Cardiac muscle cell (in vitro differentiated cells and primary cell): ENCODE measurements around the gene LITAF. TPM values are rescaled to one million over a fixed set of nuclear protein-coding genes. Genes with fewer than 3 reads are reported as not detected.

ENCODE experiments used
- DNase-seq, 2 donors: peaks; one replicate each; pipeline versions ENCODE4 v3.0.0 to v3.0.0-alpha.2; 2010 to 2017; ENCODE audit warnings: low read depth in 1 of 2, low spot score in 1 of 2
- H3K27ac ChIP-seq: fragments of 200-600 bp; sonication (generic); 2 replicates; pipeline ENCODE4 v1.5.1; 2016
- H3K27me3 ChIP-seq: fragments of 200-600 bp; sonication (generic); 2 replicates; pipeline ENCODE4 v1.6.0; 2016; ENCODE audit warnings: control low read depth
- H3K36me3 ChIP-seq: fragments of 200-600 bp; sonication (generic); 2 replicates; pipeline ENCODE4 v1.5.1; 2016; ENCODE audit warnings: control low read depth
- H3K4me1 ChIP-seq: fragments of 200-600 bp; sonication (generic); 2 replicates; pipeline ENCODE4 v1.8.1; 2017; ENCODE audit warnings: low read depth, mild to moderate bottlenecking, mixed run types
- H3K4me3 ChIP-seq: fragments of 200-600 bp; sonication (generic); 2 replicates; pipeline ENCODE4 v1.5.1; 2016; ENCODE audit warnings: mild to moderate bottlenecking
- H3K9me3 ChIP-seq: fragments of 200-600 bp; sonication (generic); 2 replicates; pipeline ENCODE4 v1.5.1; 2017; ENCODE audit warnings: low read depth, mild to moderate bottlenecking, control low read depth
- polyA plus RNA-seq: library from polyadenylated mRNA; unstranded; fragments of >200 nt; fragmentation: Nextera tagmentation; extraction: Ambion mirVana; gene quantifications from 2 replicates; pipeline ENCODE4 v1.2.1, GENCODE V29; 2016
- total RNA-seq: library from RNA; depleted of rRNA; stranded (reverse); fragments of >200 nt; gene quantifications from 2 replicates; pipeline ENCODE4 v1.2.3, GENCODE V29; 2016
- TF ChIP-seq, protein P1 (sequence below): IDR thresholded peaks from 2 replicates; pipeline ENCODE4 v1.5.1; 2012; ENCODE audit warnings: low read depth, mild to moderate bottlenecking, low read length

The LITAF gene
- 21.4 and 42.1 TPM in 2 replicates for total RNA-seq
- polyA plus RNA-seq, result 43.3 and 53.9 TPM in 2 replicates

GRCh38 chr16:11586856-11587642 lies at the start of gene LITAF:
LITAF (minus strand) TSS chr16:11586919; CDS start chr16:11556730, 30,189 bp downstream.
- peak; percentile 64 to 69 for DNase-seq
- H3K9me3 ChIP-seq, result no peaks in the 10 kb centered on the region
- H3K4me1 ChIP-seq, result peaks cover 16% of the 10 kb centered on the region
- TF ChIP-seq, protein P1, sequence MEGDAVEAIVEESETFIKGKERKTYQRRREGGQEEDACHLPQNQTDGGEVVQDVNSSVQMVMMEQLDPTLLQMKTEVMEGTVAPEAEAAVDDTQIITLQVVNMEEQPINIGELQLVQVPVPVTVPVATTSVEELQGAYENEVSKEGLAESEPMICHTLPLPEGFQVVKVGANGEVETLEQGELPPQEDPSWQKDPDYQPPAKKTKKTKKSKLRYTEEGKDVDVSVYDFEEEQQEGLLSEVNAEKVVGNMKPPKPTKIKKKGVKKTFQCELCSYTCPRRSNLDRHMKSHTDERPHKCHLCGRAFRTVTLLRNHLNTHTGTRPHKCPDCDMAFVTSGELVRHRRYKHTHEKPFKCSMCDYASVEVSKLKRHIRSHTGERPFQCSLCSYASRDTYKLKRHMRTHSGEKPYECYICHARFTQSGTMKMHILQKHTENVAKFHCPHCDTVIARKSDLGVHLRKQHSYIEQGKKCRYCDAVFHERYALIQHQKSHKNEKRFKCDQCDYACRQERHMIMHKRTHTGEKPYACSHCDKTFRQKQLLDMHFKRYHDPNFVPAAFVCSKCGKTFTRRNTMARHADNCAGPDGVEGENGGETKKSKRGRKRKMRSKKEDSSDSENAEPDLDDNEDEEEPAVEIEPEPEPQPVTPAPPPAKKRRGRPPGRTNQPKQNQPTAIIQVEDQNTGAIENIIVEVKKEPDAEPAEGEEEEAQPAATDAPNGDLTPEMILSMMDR, result peak; percentile 4
- H3K27ac ChIP-seq, result no peak within 1 kb of the TSS
- H3K27me3 ChIP-seq, result no peaks in the 10 kb centered on the region
- peak within 1 kb of the TSS; percentile 67 for H3K4me3 ChIP-seq
- no peaks in the 10 kb centered on the region for H3K36me3 ChIP-seq

- no peaks in the 10 kb centered on the region for H3K9me3 ChIP-seq
- H3K27ac ChIP-seq, result no peak overlapping the region
- H3K36me3 ChIP-seq, result no peaks in the 10 kb centered on the region
- peak in 1 of 2 donors; percentile 44 for DNase-seq
- H3K4me1 ChIP-seq, result peaks cover 10% of the 10 kb centered on the region
- no peak overlapping the region for H3K4me3 ChIP-seq
- TF ChIP-seq, protein P1, result no peak
- no peaks in the 10 kb centered on the region for H3K27me3 ChIP-seq
These were observed 49.5 kb upstream of the LITAF start for GRCh38 chr16:11636172-11636721.

- no peak overlapping the region for H3K27ac ChIP-seq
- TF ChIP-seq, protein P1, result no peak
- no peaks in the 10 kb centered on the region for H3K27me3 ChIP-seq
- no peak for DNase-seq
- H3K4me1 ChIP-seq, result peaks cover 10% of the 10 kb centered on the region
- H3K36me3 ChIP-seq, result no peaks in the 10 kb centered on the region
- H3K9me3 ChIP-seq, result no peaks in the 10 kb centered on the region
- H3K4me3 ChIP-seq, result no peak overlapping the region
These were observed 49.0 kb upstream of the LITAF start for GRCh38 chr16:11635679-11636171.

DNA sequence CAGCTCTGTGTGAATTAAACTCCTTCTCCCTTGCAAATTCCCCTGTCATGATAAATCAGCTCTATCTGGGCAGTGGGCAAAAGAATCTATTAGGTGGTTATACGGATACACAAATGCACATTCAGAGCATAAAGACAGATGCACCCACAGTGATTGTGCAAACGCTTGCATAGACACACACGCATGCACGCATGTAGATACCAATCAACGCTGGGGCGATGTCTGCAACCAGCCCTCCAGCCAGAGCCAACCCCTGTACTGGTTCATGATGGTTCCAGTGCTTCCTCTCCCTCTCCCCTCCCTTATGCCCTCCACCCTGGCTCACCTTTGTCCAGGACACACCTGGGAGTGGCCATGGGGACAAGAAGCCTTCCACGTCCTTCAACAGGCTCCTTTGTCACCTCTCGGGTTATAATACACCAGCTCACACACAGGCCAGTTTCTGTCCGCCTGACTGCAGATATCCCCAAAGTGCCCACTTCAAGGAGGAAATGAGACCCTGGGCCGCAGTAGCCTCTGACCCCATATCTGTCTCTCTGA lies 48.5 kb upstream of the LITAF start:
- TF ChIP-seq, protein P1, result no peak
- DNase-seq, result no peak
- no peaks in the 10 kb centered on the region for H3K27me3 ChIP-seq
- H3K36me3 ChIP-seq, result no peaks in the 10 kb centered on the region
- peaks cover 6% of the 10 kb centered on the region for H3K4me1 ChIP-seq
- H3K27ac ChIP-seq, result no peak overlapping the region
- no peaks in the 10 kb centered on the region for H3K9me3 ChIP-seq
- no peak overlapping the region for H3K4me3 ChIP-seq

DNA sequence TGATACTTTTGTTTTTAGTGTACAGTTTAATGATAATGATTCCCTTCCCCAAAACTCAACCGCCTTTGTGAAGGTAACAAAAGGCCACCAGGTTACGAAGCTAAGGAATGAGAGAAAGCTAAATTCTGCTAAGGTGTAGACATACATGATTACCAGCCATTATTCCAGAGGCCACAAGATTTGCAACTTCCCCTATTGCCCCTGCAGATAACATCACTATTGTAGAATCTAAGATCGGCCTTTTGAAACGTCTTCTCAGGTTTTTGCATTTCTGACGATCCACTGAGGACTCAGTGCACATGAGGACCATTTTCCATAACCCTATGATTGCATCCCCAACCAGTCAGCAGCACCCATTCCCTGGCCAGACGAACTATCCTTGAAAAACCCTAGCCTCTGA lies 47.6 kb upstream of the LITAF start:
- Histone ChIP-seq H3K4me1 (peaks cover 6% of the 10 kb centered on the region), H3K9me3 (no peaks in the 10 kb centered on the region), H3K27ac (no peak overlapping the region), H3K27me3 (no peaks in the 10 kb centered on the region), H3K4me3 (no peak overlapping the region), H3K36me3 (no peaks in the 10 kb centered on the region)
- TF ChIP-seq, protein P1, result no peak
- no peak for DNase-seq
